ENCODE measurements around the gene CARD8.

DNA sequence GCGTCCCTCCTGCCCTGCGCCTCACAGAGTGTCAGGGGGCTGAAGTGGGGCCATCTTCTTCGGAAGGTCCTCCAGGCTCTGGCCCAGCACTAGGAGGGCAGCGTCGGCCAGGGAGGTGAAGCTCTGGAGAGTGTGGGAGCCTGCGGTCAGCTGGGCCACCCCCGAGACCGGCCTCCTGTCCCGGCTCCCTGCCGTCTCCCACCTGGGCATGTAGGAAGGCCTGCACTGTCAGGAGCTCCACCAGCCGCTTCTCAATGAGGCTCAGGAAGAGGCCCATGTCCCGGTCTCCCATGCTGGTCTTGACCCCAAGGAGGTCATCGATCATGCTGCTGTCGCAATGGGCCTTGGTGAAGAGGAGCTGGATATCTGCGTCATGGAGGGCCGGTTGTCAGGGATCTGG is 42.3 kb upstream of the CARD8 start:
- TF ChIP-seq POLR2A (IDR thresholded peaks at IDR 0.05) (no peak), CTCF (IDR thresholded peaks at IDR 0.05) (no peak), POLR2AphosphoS5 (IDR thresholded peaks at IDR 0.05) (no peak), EP300 (IDR thresholded peaks at IDR 0.05) (no peak)

Data from upper lobe of left lung (tissue), 4 donors.